NCI-H748 treated with DMSO at 0.1 percent for 48 hours (cell line): ENCODE data around the gene KRT34.

Source experiments
- DNase-seq: peaks from one replicate; lab custom pipeline; 2025; lab: John Stamatoyannopoulos, UW

KRT34 gene

DNA sequence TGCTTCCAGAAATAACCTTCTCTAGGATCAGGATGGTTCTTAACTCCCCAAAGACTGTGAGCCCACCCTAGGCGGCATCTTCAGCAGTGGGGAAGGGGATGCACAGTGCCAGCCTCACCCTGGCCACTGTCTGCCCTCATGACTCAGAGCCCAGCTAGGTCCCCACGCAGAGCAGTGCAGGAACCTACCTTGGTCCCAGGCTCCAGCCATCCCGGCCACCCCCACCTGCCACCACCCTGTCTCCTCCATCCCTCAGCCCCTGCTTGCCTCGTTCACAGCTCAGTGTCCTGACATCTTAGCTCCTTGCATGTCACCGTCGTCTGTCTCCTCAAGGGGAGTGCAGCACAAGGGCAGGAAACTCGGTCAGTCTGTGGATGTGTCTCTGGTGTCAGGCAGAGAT, 50.5 kb downstream of the KRT34 start:
- no peak for DNase-seq

DNA sequence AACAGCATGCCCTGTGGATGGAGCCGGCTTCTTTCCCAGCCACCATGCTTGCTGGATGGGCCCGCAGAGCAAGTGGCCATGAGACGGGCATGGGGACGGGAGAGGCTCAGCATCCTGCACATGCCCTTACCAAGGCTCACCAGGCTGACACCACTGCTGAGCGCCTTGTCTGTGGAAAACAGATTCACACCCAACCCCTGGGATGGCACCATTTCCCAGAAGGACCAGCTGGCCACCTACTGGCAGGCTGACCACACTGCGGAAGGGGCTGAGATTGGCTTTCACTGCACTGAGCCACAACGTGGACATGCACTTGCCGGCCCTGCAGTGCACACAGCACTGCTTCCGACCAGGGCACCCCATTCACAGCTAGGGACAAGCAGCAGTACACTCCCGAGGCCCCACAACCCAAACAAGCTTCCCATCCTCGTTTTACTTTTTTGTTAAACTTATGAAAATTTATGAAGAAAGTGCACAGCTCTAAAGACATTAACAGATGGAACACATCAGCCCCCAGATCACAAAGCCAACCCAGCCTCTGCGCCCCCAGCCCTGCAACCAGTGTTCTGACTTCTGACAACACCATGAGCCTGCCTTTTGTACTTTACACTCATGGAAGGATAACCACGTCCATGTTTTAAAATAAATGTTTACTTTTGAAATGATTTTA, 52.7 kb downstream of the KRT34 start:
- peak; percentile 40 for DNase-seq

DNA sequence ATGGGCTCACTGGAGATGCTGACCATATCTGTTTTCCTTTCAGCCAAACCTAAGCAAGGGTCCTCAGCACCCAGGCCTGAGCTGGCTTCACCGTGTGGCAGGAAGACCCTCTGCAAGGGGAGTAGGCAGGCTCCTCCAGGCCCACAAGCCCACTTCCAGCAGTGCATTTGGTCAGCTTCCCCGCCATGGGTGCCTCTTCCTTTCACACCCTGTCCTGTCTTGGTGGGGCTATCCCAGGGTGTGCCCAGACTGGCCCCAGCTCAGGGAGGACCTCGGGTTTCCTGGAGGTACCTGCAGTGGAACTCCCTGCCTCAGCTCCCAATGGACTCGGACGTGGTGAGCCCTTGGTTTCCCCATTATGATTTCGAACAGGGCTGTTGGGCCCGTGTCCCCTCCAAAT, 53.9 kb downstream of the KRT34 start:
- no peak for DNase-seq
